Smooth muscle cell (in vitro differentiated cells): ENCODE data around the gene DPP8. TPM values are rescaled to one million over a fixed set of nuclear protein-coding genes. Genes with fewer than 3 reads are reported as not detected.

Source experiments
- DNase-seq: peaks from one replicate; lab custom pipeline; 2025; ENCODE audit not compliant: unreplicated experiment; lab: John Stamatoyannopoulos, UW
- H2AFZ ChIP-seq: fragments of 200-600 bp; sonication (generic); 2 replicates; pipeline ENCODE4 v1.6.0; 2016; ENCODE audit warnings: antibody characterized with exemption, low read depth, mild to moderate bottlenecking
- H3F3A ChIP-seq: fragments of 200-600 bp; sonication (generic); 2 replicates; pipeline ENCODE4 v1.6.0; 2017; ENCODE audit warnings: antibody characterized with exemption, low read depth
- H3K27ac ChIP-seq: fragments of 200-600 bp; sonication (generic); 2 replicates; pipeline ENCODE4 v1.5.1; 2016; ENCODE audit warnings: low read depth, mild to moderate bottlenecking
- H3K27me3 ChIP-seq: fragments of 200-600 bp; sonication (generic); 2 replicates; pipeline ENCODE4 v1.6.1; 2016; ENCODE audit warnings: low read depth, mild to moderate bottlenecking
- H3K36me3 ChIP-seq: fragments of 200-600 bp; sonication (generic); 2 replicates; pipeline ENCODE4 v1.5.1; 2016; ENCODE audit warnings: low read depth
- H3K4me1 ChIP-seq: fragments of 200-600 bp; sonication (generic); 2 replicates; pipeline ENCODE4 v1.5.1; 2016; ENCODE audit warnings: low read depth
- H3K4me2 ChIP-seq: fragments of 200-600 bp; sonication (generic); 2 replicates; pipeline ENCODE4 v1.6.0; 2016; ENCODE audit warnings: mild to moderate bottlenecking
- H3K4me3 ChIP-seq: fragments of 200-600 bp; sonication (generic); 2 replicates; pipeline ENCODE4 v1.5.1; 2016; ENCODE audit warnings: mild to moderate bottlenecking
- H3K79me2 ChIP-seq: fragments of 200-600 bp; sonication (generic); 2 replicates; pipeline ENCODE4 v1.6.0; 2016; ENCODE audit warnings: low read depth, mild to moderate bottlenecking
- H3K9ac ChIP-seq: fragments of 200-600 bp; sonication (generic); 2 replicates; pipeline ENCODE4 v1.6.0; 2016; ENCODE audit warnings: low read depth
- H3K9me3 ChIP-seq: fragments of 200-600 bp; sonication (generic); replicated peaks from 2 replicates; pipeline ENCODE4 v1.5.1; 2016; ENCODE audit warnings: low read depth
- H4K20me1 ChIP-seq: fragments of 200-600 bp; sonication (generic); 2 replicates; pipeline ENCODE4 v1.6.0; 2016; ENCODE audit warnings: low read depth
- WGBS: methylation state at CpG from one replicate; pipeline ENCODE4 v1.1.7; 2016; ENCODE audit warnings: low lambda C conversion rate; 5-methylcytosine and 5-hydroxymethylcytosine counted together
- polyA plus RNA-seq: library from polyadenylated mRNA; unstranded; fragments of >200 nt; fragmentation: Nextera tagmentation; extraction: Ambion mirVana; gene quantifications from 2 replicates; pipeline ENCODE4 v1.2.1, GENCODE V29; 2016
- total RNA-seq: library from RNA; depleted of rRNA; stranded (reverse); fragments of >200 nt; gene quantifications from 2 replicates; pipeline ENCODE4 v1.2.3, GENCODE V29; 2014
- TF ChIP-seq, protein P1 (sequence below): fragments of 200-600 bp; sonication (generic); IDR thresholded peaks from 2 replicates; pipeline ENCODE4 v1.5.1; 2017; ENCODE audit warnings: borderline replicate concordance, mild to moderate bottlenecking, antibody characterized with exemption; ENCODE audit not compliant: insufficient read depth, poor library complexity, severe bottlenecking

The DPP8 gene
- total and polyA plus RNA-seq, 2 experiments from 2014 or later: 30.2 to 30.8 TPM

- TF ChIP-seq, protein P1, sequence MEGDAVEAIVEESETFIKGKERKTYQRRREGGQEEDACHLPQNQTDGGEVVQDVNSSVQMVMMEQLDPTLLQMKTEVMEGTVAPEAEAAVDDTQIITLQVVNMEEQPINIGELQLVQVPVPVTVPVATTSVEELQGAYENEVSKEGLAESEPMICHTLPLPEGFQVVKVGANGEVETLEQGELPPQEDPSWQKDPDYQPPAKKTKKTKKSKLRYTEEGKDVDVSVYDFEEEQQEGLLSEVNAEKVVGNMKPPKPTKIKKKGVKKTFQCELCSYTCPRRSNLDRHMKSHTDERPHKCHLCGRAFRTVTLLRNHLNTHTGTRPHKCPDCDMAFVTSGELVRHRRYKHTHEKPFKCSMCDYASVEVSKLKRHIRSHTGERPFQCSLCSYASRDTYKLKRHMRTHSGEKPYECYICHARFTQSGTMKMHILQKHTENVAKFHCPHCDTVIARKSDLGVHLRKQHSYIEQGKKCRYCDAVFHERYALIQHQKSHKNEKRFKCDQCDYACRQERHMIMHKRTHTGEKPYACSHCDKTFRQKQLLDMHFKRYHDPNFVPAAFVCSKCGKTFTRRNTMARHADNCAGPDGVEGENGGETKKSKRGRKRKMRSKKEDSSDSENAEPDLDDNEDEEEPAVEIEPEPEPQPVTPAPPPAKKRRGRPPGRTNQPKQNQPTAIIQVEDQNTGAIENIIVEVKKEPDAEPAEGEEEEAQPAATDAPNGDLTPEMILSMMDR: no peak
- Histone ChIP-seq H3K4me1 (no peaks in the 10 kb centered on the region), H3K27ac (no peak overlapping the region), H3K9ac (no peak overlapping the region), H3K4me3 (no peak overlapping the region), H2AFZ (no peak overlapping the region), H3K4me2 (no peak overlapping the region), H3F3A (no peaks in the 10 kb centered on the region), H3K36me3 (no peaks in the 10 kb centered on the region), H3K27me3 (no peaks in the 10 kb centered on the region), H3K79me2 (peaks cover 90% of the 10 kb centered on the region), H4K20me1 (peaks cover 80% of the 10 kb centered on the region), H3K9me3 (no peaks in the 10 kb centered on the region)
- no peak for DNase-seq
- WGBS: 93% methylated on average over 3 of the region's 3 CpGs
These were observed 23.8 kb upstream of the DPP8 start for GRCh38 chr15:65541231-65541820.

DNA sequence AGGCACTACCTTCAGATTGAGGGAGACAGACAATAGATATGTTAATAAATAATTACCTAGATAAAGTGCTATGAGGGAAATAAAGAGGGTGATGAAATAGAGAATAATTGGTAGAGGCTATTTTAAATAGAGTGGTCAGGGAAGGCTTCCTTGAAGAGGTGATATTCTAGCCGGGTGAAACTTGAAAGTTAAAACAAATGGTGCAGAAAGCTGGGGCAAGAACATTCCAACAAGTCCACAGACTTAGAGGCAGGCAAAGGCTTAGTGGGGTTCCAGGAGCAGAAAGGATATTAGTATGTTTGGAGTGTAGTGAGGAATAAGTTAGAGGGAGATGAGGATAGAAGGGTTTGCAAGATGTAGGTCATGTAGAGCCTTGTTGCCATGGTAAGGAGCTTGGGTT lies 22.8 kb upstream of the DPP8 start:
- Histone ChIP-seq H3K9me3 (no peaks in the 10 kb centered on the region), H4K20me1 (peaks cover 81% of the 10 kb centered on the region), H3K79me2 (peaks cover 93% of the 10 kb centered on the region), H3K9ac (no peak overlapping the region), H3F3A (no peaks in the 10 kb centered on the region), H3K27ac (no peak overlapping the region), H2AFZ (no peak overlapping the region), H3K4me1 (no peaks in the 10 kb centered on the region), H3K36me3 (no peaks in the 10 kb centered on the region), H3K4me2 (no peak overlapping the region), H3K4me3 (no peak overlapping the region), H3K27me3 (no peaks in the 10 kb centered on the region)
- DNase-seq: no peak
- 100% methylated on average over 1 of the region's 1 CpG for WGBS
- TF ChIP-seq, protein P1: no peak

DNA sequence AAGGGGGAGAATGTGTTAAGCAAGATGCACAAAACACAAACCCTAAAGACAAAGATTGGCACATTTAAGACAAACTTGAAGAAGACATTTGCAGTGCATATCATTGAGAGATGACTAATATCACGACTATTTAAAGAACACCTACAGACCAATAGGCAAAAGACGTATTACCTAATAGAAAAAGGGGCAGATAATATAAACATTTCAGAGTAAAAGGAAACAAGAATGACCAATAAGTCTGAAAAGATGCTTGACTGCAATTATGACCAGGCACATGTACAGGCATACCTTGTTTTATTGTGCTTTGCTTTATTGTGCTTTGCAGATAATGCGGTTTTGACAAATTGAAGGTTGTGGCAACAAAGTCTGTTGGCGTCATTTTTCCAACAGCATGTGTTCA lies 17.7 kb upstream of the DPP8 start:
- peaks cover 7% of the 10 kb centered on the region for H3F3A ChIP-seq
- H3K27me3 ChIP-seq: no peaks in the 10 kb centered on the region
- no peaks in the 10 kb centered on the region for H3K36me3 ChIP-seq
- H4K20me1 ChIP-seq: peaks cover 83% of the 10 kb centered on the region
- H3K4me1 ChIP-seq: peaks cover 19% of the 10 kb centered on the region
- peaks cover 88% of the 10 kb centered on the region for H3K79me2 ChIP-seq
- TF ChIP-seq, protein P1: no peak
- no peak overlapping the region for H2AFZ ChIP-seq
- no peak overlapping the region for H3K27ac ChIP-seq
- 89% methylated on average over 4 of the region's 4 CpGs for WGBS
- H3K9ac ChIP-seq: no peak overlapping the region
- no peak for DNase-seq
- no peaks in the 10 kb centered on the region for H3K9me3 ChIP-seq
- no peak overlapping the region for H3K4me2 ChIP-seq
- no peak overlapping the region for H3K4me3 ChIP-seq
